ENCODE results near the gene TRDMT1. TPM values are rescaled to one million over a fixed set of nuclear protein-coding genes. Genes with fewer than 3 reads are reported as not detected.

Gene TRDMT1
- total and polyA plus RNA-seq, 3 experiments from 2014 or later, result 7.3 to 9.8 (median 8.3) TPM

GRCh38 chr10:17214526-17214925 lies 13.1 kb upstream of the TRDMT1 start:
- no peak for DNase-seq
- ChIA-PET POLR2A (interaction anchor here (1.1 kb wide), 1 partner anchor 8 kb away, joined by 3 read pairs; no protein-coding TSS in a partner anchor), CTCF (interaction anchor here (2.0 kb wide), 1 partner anchor 12 kb away, joined by 10 read pairs; no protein-coding TSS in a partner anchor)
- Histone ChIP-seq H3K4me3 (ENCODE audit: low read length) (no peak overlapping the region), H3K36me3 (ENCODE audit: insufficient read depth, low read length) (no peaks in the 10 kb centered on the region), H3K27ac (ENCODE audit: low read depth, low read length) (no peak overlapping the region), H3K9me3 (ENCODE audit: low read length) (no peaks in the 10 kb centered on the region), H3K27me3 (ENCODE audit: insufficient read depth, low read length, poor library complexity, severe bottlenecking) (no peaks in the 10 kb centered on the region), H3K4me1 (ENCODE audit: insufficient read depth, low read length) (peaks cover 14% of the 10 kb centered on the region)
- H3K27ac Mint-ChIP-seq, result peak overlapping the region in 5 of 8 donors; percentile 37 to 90 (median 55)
- H3K36me3 Mint-ChIP-seq, result peaks cover 0 to 27% (median 7%) of the 10 kb centered on the region in 3 donors
- no peak overlapping the region for H3K4me3 Mint-ChIP-seq
- no peaks in the 10 kb centered on the region for H3K27me3 Mint-ChIP-seq
- H3K9me3 Mint-ChIP-seq, result no peaks in the 10 kb centered on the region
- peaks cover 12 to 30% (median 20%) of the 10 kb centered on the region in 3 donors for H3K4me1 Mint-ChIP-seq

GRCh38 chr10:17213646-17214349 lies 12.3 kb upstream of the TRDMT1 start:
- Histone ChIP-seq H3K9me3 (ENCODE audit: low read length) (no peaks in the 10 kb centered on the region), H3K36me3 (ENCODE audit: insufficient read depth, low read length) (no peaks in the 10 kb centered on the region), H3K4me3 (ENCODE audit: low read length) (no peak overlapping the region), H3K27me3 (ENCODE audit: insufficient read depth, low read length, poor library complexity, severe bottlenecking) (no peaks in the 10 kb centered on the region), H3K27ac (ENCODE audit: low read depth, low read length) (no peak overlapping the region), H3K4me1 (ENCODE audit: insufficient read depth, low read length) (peaks cover 14% of the 10 kb centered on the region)
- peaks cover 0 to 26% (median 6%) of the 10 kb centered on the region in 3 donors for H3K36me3 Mint-ChIP-seq
- CTCF ChIA-PET, result interaction anchor here (1.5 to 2.0 kb wide), 2 partner anchors 13 to 17 kb away, joined by 4 to 10 read pairs; no protein-coding TSS in a partner anchor
- POLR2A ChIA-PET, result no interaction called here
- H3K27me3 Mint-ChIP-seq, result no peaks in the 10 kb centered on the region
- no peak overlapping the region for H3K4me3 Mint-ChIP-seq
- H3K4me1 Mint-ChIP-seq, result peaks cover 12 to 33% (median 20%) of the 10 kb centered on the region in 3 donors
- no peaks in the 10 kb centered on the region for H3K9me3 Mint-ChIP-seq
- peak overlapping the region in 1 of 8 donors; percentile 24 for H3K27ac Mint-ChIP-seq
- DNase-seq, result no peak

- DNase-seq, result no peak
- ChIA-PET CTCF (interaction anchor here (1.5 to 3.0 kb wide), 3 partner anchors 12 to 18 kb away, joined by 4 to 10 read pairs (median 10); partner anchors contain the start of gene TRDMT1), POLR2A (no interaction called here)
Observed at GRCh38 chr10:17212802-17213221, 11.3 kb upstream of the TRDMT1 start.

GRCh38 chr10:17210361-17210760 lies 8.9 kb upstream of the TRDMT1 start:
- no peak overlapping the region for H3K27ac Mint-ChIP-seq
- CTCF ChIA-PET, result interaction anchor here (3.0 kb wide), 1 partner anchor 9 kb away, joined by 10 read pairs; the partner anchor contains the start of gene TRDMT1

More at GRCh38 chr10:17212802-17213221, 11.3 kb upstream of the TRDMT1 start:
- Mint-ChIP-seq H3K9me3 (no peaks in the 10 kb centered on the region), H3K4me1 (peaks cover 12 to 33% (median 17%) of the 10 kb centered on the region in 3 donors), H3K4me3 (no peak overlapping the region), H3K27ac (peak overlapping the region in 4 of 8 donors; percentile 7 to 88 (median 52)), H3K27me3 (no peaks in the 10 kb centered on the region), H3K36me3 (peaks cover 0 to 24% (median 6%) of the 10 kb centered on the region in 3 donors)
- Histone ChIP-seq H3K9me3 (ENCODE audit: low read length) (no peaks in the 10 kb centered on the region), H3K27me3 (ENCODE audit: insufficient read depth, low read length, poor library complexity, severe bottlenecking) (no peaks in the 10 kb centered on the region), H3K4me3 (ENCODE audit: low read length) (no peak overlapping the region), H3K4me1 (ENCODE audit: insufficient read depth, low read length) (peaks cover 14% of the 10 kb centered on the region), H3K36me3 (ENCODE audit: insufficient read depth, low read length) (no peaks in the 10 kb centered on the region), H3K27ac (ENCODE audit: low read depth, low read length) (no peak overlapping the region)

GRCh38 chr10:17209881-17210280 lies 8.4 kb upstream of the TRDMT1 start:
- no peak overlapping the region for H3K27ac Mint-ChIP-seq

More at GRCh38 chr10:17210361-17210760, 8.9 kb upstream of the TRDMT1 start:
- H3K9me3 ChIP-seq (ENCODE audit: low read length), result no peaks in the 10 kb centered on the region
- H3K4me1 ChIP-seq (ENCODE audit: insufficient read depth, low read length), result peaks cover 15% of the 10 kb centered on the region
- H3K4me3 Mint-ChIP-seq, result no peak overlapping the region
- DNase-seq, result no peak
- no peak overlapping the region for H3K27ac ChIP-seq (ENCODE audit: low read depth, low read length)
- no peaks in the 10 kb centered on the region for H3K9me3 Mint-ChIP-seq
- no peaks in the 10 kb centered on the region for H3K27me3 Mint-ChIP-seq
- H3K4me3 ChIP-seq (ENCODE audit: low read length), result no peak overlapping the region
- no peaks in the 10 kb centered on the region for H3K36me3 ChIP-seq (ENCODE audit: insufficient read depth, low read length)
- POLR2A ChIA-PET, result no interaction called here
- peaks cover 12 to 32% (median 17%) of the 10 kb centered on the region in 3 donors for H3K4me1 Mint-ChIP-seq
- no peaks in the 10 kb centered on the region for H3K27me3 ChIP-seq (ENCODE audit: insufficient read depth, low read length, poor library complexity, severe bottlenecking)
- H3K36me3 Mint-ChIP-seq, result peaks cover 0 to 19% (median 5%) of the 10 kb centered on the region in 3 donors

GRCh38 chr10:17209302-17209701 lies 7.8 kb upstream of the TRDMT1 start:
- CTCF ChIA-PET, result no interaction called here

More at GRCh38 chr10:17209881-17210280, 8.4 kb upstream of the TRDMT1 start:
- H3K36me3 Mint-ChIP-seq, result peaks cover 0 to 15% (median 4%) of the 10 kb centered on the region in 3 donors
- POLR2A ChIA-PET, result no interaction called here
- Histone ChIP-seq H3K4me1 (ENCODE audit: insufficient read depth, low read length) (peaks cover 19% of the 10 kb centered on the region), H3K4me3 (ENCODE audit: low read length) (no peak overlapping the region), H3K27ac (ENCODE audit: low read depth, low read length) (no peak overlapping the region), H3K27me3 (ENCODE audit: insufficient read depth, low read length, poor library complexity, severe bottlenecking) (no peaks in the 10 kb centered on the region), H3K36me3 (ENCODE audit: insufficient read depth, low read length) (no peaks in the 10 kb centered on the region), H3K9me3 (ENCODE audit: low read length) (no peaks in the 10 kb centered on the region)
- H3K4me1 Mint-ChIP-seq, result peaks cover 12 to 32% (median 17%) of the 10 kb centered on the region in 3 donors
- H3K4me3 Mint-ChIP-seq, result no peak overlapping the region
- no peaks in the 10 kb centered on the region for H3K9me3 Mint-ChIP-seq
- CTCF ChIA-PET, result interaction anchor here (3.0 kb wide), 1 partner anchor 9 kb away, joined by 10 read pairs; the partner anchor contains the start of gene TRDMT1
- no peaks in the 10 kb centered on the region for H3K27me3 Mint-ChIP-seq
- no peak for DNase-seq

GRCh38 chr10:17208476-17208875 lies 7.0 kb upstream of the TRDMT1 start:
- peaks cover 0 to 8% (median 0%) of the 10 kb centered on the region in 3 donors for H3K36me3 Mint-ChIP-seq

More at GRCh38 chr10:17209302-17209701, 7.8 kb upstream of the TRDMT1 start:
- POLR2A ChIA-PET, result no interaction called here
- H3K27me3 Mint-ChIP-seq, result no peaks in the 10 kb centered on the region
- DNase-seq, result no peak
- H3K27ac Mint-ChIP-seq, result peak overlapping the region in 2 of 8 donors; percentile 6 to 67
- H3K36me3 Mint-ChIP-seq, result peaks cover 0 to 11% (median 2%) of the 10 kb centered on the region in 3 donors
- Histone ChIP-seq H3K4me3 (ENCODE audit: low read length) (no peak overlapping the region), H3K27me3 (ENCODE audit: insufficient read depth, low read length, poor library complexity, severe bottlenecking) (no peaks in the 10 kb centered on the region), H3K36me3 (ENCODE audit: insufficient read depth, low read length) (no peaks in the 10 kb centered on the region), H3K27ac (ENCODE audit: low read depth, low read length) (no peak overlapping the region), H3K4me1 (ENCODE audit: insufficient read depth, low read length) (peaks cover 19% of the 10 kb centered on the region), H3K9me3 (ENCODE audit: low read length) (no peaks in the 10 kb centered on the region)
- H3K9me3 Mint-ChIP-seq, result no peaks in the 10 kb centered on the region
- H3K4me1 Mint-ChIP-seq, result peaks cover 12 to 33% (median 17%) of the 10 kb centered on the region in 3 donors
- no peak overlapping the region for H3K4me3 Mint-ChIP-seq

More at GRCh38 chr10:17208476-17208875, 7.0 kb upstream of the TRDMT1 start:
- Histone ChIP-seq H3K9me3 (ENCODE audit: low read length) (no peaks in the 10 kb centered on the region), H3K36me3 (ENCODE audit: insufficient read depth, low read length) (no peaks in the 10 kb centered on the region), H3K27me3 (ENCODE audit: insufficient read depth, low read length, poor library complexity, severe bottlenecking) (no peaks in the 10 kb centered on the region), H3K27ac (ENCODE audit: low read depth, low read length) (no peak overlapping the region), H3K4me1 (ENCODE audit: insufficient read depth, low read length) (peaks cover 19% of the 10 kb centered on the region), H3K4me3 (ENCODE audit: low read length) (no peak overlapping the region)
- peak overlapping the region in 1 of 7 donors; percentile 18 for H3K4me3 Mint-ChIP-seq
- peak overlapping the region in 6 of 8 donors; percentile 11 to 77 (median 48) for H3K27ac Mint-ChIP-seq
- peaks cover 12 to 34% (median 17%) of the 10 kb centered on the region in 3 donors for H3K4me1 Mint-ChIP-seq
- no peak for DNase-seq
- POLR2A ChIA-PET, result interaction anchor here (3.9 kb wide), 1 partner anchor 20 kb away, joined by 44 read pairs; the partner anchor contains the start of gene VIM
- CTCF ChIA-PET, result no interaction called here
- no peaks in the 10 kb centered on the region for H3K27me3 Mint-ChIP-seq
- H3K9me3 Mint-ChIP-seq, result no peaks in the 10 kb centered on the region
